MM.1S (cell line): ENCODE results near the gene CRNKL1.

Experiments used
- EZH2 ChIP-seq: fragments of 300-600 bp; sonication (generic); optimal IDR thresholded peaks from 2 replicates; pipeline ENCODE3; 2017; ENCODE audit warnings: low read depth, mild to moderate bottlenecking, antibody characterized with exemption, low read length, mixed read lengths
- EZH2phosphoT487 ChIP-seq: fragments of 300-600 bp; sonication (generic); IDR thresholded peaks from 2 replicates; pipeline ENCODE4 v1.6.1; 2018; ENCODE audit warnings: antibody characterized with exemption, low read length
- TF ChIP-seq, protein P1 (sequence below): fragments of 300-600 bp; sonication (generic); IDR thresholded peaks from 2 replicates; pipeline ENCODE4 v1.5.1; 2016; ENCODE audit warnings: antibody characterized with exemption, low read length, mixed read lengths

- TF ChIP-seq, protein P1, sequence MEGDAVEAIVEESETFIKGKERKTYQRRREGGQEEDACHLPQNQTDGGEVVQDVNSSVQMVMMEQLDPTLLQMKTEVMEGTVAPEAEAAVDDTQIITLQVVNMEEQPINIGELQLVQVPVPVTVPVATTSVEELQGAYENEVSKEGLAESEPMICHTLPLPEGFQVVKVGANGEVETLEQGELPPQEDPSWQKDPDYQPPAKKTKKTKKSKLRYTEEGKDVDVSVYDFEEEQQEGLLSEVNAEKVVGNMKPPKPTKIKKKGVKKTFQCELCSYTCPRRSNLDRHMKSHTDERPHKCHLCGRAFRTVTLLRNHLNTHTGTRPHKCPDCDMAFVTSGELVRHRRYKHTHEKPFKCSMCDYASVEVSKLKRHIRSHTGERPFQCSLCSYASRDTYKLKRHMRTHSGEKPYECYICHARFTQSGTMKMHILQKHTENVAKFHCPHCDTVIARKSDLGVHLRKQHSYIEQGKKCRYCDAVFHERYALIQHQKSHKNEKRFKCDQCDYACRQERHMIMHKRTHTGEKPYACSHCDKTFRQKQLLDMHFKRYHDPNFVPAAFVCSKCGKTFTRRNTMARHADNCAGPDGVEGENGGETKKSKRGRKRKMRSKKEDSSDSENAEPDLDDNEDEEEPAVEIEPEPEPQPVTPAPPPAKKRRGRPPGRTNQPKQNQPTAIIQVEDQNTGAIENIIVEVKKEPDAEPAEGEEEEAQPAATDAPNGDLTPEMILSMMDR: no peak
- no peak for TF ChIP-seq EZH2
- no peak for TF ChIP-seq EZH2phosphoT487
These were observed 12.4 kb downstream of the CRNKL1 start for GRCh38 chr20:20039752-20040387.
